ENCODE results near the gene GSK3B.

Gene GSK3B

GRCh38 chr3:119872773-119873172, 221.5 kb downstream of the GSK3B start:
- no peak for DNase-seq

GRCh38 chr3:119871571-119871970, 222.7 kb downstream of the GSK3B start:
- DNase-seq = no peak

- DNase-seq = no peak
Observed at GRCh38 chr3:119870512-119870911, 223.7 kb downstream of the GSK3B start.

- DNase-seq = no peak
Observed at GRCh38 chr3:119864476-119864875, 229.8 kb downstream of the GSK3B start.

GRCh38 chr3:119862616-119863015, 231.6 kb downstream of the GSK3B start:
- DNase-seq = no peak

- no peak for DNase-seq
Observed at GRCh38 chr3:119861681-119862080, 232.6 kb downstream of the GSK3B start.

GRCh38 chr3:119859728-119860127, 234.5 kb downstream of the GSK3B start:
- DNase-seq = no peak

GRCh38 chr3:119858957-119859356, 235.3 kb downstream of the GSK3B start:
- no peak for DNase-seq

- no peak for DNase-seq
Observed at GRCh38 chr3:119856695-119857094, 237.6 kb downstream of the GSK3B start.

GRCh38 chr3:119849126-119849525, 245.1 kb downstream of the GSK3B start:
- no peak for DNase-seq

- DNase-seq = no peak
Observed at GRCh38 chr3:119841808-119842471, 252.3 kb downstream of the GSK3B start.

GRCh38 chr3:119835556-119835955, 258.7 kb downstream of the GSK3B start:
- no peak for DNase-seq

- no peak for DNase-seq
Observed at GRCh38 chr3:119834754-119835370, 259.4 kb downstream of the GSK3B start.

GRCh38 chr3:119831941-119832371, 262.3 kb downstream of the GSK3B start:
- DNase-seq = no peak

- DNase-seq = no peak
Observed at GRCh38 chr3:119831022-119831421, 263.2 kb downstream of the GSK3B start.

- no peak for DNase-seq
Observed at GRCh38 chr3:119829420-119829819, 264.8 kb downstream of the GSK3B start.

GRCh38 chr3:119826711-119827608, 267.3 kb downstream of the GSK3B start:
- DNase-seq = no peak

GRCh38 chr3:119825820-119826219, 268.4 kb downstream of the GSK3B start:
- no peak for DNase-seq

GRCh38 chr3:119819806-119820205, 274.4 kb downstream of the GSK3B start:
- DNase-seq = no peak

- no peak for DNase-seq
Observed at GRCh38 chr3:119818937-119819336, 275.3 kb downstream of the GSK3B start.

GRCh38 chr3:119817583-119818363, 276.5 kb downstream of the GSK3B start:
- DNase-seq = no peak

GRCh38 chr3:119817071-119817470, 277.2 kb downstream of the GSK3B start:
- no peak for DNase-seq

- no peak for DNase-seq
Observed at GRCh38 chr3:119815716-119816115, 278.5 kb downstream of the GSK3B start.
